GM10266 (cell line): ENCODE results near the gene RNF145.
"Not testable (repeated sequence)": the region's sequence is repeated elsewhere in the genome, so short reads cannot be mapped to it uniquely, and the experiment has no call there.

ENCODE experiments used
- DNase-seq: peaks from one replicate; pipeline ENCODE4 v3.0.0; 2012; ENCODE audit errors: extremely low spot score
- TF ChIP-seq, protein P1 (sequence below): IDR thresholded peaks from 2 replicates; pipeline ENCODE4 v1.5.1; 2012; ENCODE audit warnings: mild to moderate bottlenecking, low read depth; ENCODE audit not compliant: control insufficient read depth, insufficient read depth; ENCODE audit errors: missing control alignments

The RNF145 gene

DNA sequence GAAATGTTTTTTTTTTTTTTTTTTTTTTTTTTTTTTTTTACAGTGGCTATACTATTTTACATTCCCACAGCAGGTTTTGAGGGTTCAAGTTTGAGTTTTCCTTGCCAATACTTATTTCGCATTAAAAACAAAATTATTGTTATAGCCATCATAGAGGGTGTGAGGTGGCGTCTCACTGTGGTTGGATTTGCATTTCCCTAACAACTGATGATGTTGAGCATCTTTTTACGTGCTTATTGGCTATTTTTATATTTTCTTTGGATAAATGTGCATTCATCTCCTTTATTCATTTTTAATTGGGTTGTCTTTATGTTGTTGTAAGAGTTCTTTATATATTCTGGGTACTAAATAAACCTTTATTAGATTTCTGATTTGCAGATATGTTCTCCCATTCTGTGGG lies 34.8 kb upstream of the RNF145 start:
- TF ChIP-seq, protein P1, sequence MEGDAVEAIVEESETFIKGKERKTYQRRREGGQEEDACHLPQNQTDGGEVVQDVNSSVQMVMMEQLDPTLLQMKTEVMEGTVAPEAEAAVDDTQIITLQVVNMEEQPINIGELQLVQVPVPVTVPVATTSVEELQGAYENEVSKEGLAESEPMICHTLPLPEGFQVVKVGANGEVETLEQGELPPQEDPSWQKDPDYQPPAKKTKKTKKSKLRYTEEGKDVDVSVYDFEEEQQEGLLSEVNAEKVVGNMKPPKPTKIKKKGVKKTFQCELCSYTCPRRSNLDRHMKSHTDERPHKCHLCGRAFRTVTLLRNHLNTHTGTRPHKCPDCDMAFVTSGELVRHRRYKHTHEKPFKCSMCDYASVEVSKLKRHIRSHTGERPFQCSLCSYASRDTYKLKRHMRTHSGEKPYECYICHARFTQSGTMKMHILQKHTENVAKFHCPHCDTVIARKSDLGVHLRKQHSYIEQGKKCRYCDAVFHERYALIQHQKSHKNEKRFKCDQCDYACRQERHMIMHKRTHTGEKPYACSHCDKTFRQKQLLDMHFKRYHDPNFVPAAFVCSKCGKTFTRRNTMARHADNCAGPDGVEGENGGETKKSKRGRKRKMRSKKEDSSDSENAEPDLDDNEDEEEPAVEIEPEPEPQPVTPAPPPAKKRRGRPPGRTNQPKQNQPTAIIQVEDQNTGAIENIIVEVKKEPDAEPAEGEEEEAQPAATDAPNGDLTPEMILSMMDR = no peak

DNA sequence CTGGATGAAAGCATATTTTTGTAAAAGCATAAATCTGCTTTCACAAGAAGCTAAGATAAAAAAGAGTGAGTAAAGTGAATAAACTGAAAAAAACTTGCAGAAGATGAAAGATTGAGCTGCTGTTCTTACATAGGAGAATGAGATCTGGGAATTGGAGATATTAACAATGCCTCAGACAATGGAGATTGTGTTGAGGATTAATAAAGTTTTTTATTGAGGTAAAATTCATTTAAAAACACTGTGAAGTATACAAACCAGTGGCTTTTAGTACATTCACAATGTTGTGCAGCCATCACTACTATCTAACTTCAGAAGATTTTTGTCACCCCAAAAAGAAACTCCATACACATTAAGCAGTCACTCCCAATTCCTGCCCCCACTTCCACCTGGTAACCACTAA lies 34.0 kb upstream of the RNF145 start:
- TF ChIP-seq, protein P1 = no peak
- no peak for DNase-seq

More for the DNA sequence above, 34.8 kb upstream of the RNF145 start:
- no peak for DNase-seq

DNA sequence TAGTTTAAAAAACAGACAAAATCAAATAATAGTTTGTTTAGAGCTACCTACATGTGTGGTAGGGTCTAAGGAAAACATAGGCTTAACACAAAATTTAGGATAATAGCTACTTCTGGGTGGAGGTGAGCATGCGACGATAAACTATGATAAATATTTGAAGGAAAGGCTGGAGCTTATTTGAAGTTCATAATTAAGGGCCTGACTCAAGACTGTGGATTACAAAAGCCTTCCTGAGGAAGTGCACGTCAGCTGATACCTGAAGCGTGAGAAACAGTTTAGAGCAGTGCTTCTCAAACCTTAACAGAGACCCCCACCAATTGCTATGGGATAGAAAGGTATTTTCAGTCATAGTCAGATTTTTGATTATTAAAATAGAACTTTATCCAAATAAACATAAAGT lies 33.3 kb upstream of the RNF145 start:
- no peak for DNase-seq
- TF ChIP-seq, protein P1 = no peak

DNA sequence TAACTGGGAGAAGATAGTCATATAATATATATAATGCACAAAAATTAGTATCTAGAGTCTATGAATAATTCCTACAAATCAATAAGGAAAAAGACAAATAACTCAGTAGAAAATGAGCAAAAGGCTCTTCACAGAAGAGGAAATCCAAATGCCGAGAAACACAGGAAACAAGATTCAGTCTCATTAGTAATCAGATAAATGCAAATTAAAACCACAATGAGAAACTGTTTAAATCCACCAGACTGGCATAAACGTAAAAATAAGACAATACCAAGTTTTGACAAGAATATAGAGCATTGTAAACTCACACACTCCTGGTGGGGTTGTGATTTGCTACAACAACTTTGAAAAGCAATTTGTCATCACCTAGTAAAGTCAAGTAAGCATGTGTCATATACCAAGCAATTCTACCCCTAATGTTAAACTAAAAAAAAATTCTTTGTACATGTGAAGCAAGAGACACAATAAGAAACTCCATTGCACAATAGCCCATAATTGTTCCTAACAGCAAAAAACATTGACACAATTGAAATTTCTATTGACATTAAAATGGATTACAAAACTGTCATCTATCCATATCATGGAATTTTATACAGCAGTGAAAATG lies 32.7 kb upstream of the RNF145 start:
- no peak for DNase-seq
- TF ChIP-seq, protein P1 = no peak

DNA sequence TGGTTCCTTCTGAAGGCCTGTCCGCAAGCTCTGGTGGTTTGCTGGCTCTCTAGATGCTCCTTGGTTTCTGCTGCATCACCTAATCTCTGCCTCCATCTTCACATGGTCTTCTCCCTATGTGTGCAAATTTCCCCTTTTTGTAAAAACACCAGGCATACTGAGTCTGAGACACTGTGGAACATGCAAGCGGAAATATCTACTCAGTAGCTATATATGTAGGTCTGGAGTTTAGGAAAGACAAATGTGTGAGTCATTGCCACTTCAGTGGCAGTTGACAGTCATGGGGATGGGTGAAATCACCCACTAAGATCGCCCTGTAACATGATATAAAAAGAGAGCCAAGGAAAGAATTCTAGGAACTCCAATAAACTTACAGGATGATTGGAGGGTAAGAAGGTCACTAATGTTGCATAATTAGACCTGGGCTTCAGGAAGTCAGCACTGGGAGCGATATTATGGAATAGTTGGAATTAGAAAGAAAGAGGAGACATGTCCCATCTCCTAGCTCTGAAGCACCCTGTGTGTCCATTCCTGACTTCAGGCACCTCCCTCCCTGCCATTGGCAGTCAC lies 31.0 kb upstream of the RNF145 start:
- DNase-seq = no peak
- TF ChIP-seq, protein P1 = no peak

DNA sequence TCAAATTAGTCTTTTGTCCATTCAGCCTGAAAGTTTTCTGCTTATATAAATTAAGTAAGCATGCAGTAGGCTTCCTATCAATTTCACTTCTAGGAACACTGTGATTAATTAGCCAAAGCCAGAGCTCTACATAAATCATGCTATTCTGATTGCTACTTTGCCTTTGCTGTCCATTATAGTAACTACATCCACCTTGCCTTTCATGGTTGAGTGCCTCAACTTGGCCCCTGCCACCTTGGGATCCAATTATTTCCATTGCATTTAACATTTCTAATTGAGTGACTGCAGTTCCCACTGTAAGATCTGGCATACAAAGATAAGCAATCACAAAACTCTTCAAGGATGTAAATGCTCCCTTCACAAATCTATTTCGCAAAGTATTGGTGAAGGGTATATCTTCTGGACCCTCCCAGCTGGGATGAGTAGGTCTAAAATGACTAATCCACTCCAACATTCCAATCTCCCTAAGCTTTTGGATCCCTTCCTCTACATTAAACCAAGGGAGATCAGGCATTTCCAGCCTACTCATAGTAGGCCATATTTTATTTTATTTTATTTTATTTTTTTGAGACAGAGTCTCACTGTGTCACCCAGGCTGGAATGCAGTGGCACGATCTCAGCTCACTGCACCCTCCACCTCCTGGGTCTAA lies 26.6 kb upstream of the RNF145 start:
- DNase-seq = not testable (repeated sequence)

DNA sequence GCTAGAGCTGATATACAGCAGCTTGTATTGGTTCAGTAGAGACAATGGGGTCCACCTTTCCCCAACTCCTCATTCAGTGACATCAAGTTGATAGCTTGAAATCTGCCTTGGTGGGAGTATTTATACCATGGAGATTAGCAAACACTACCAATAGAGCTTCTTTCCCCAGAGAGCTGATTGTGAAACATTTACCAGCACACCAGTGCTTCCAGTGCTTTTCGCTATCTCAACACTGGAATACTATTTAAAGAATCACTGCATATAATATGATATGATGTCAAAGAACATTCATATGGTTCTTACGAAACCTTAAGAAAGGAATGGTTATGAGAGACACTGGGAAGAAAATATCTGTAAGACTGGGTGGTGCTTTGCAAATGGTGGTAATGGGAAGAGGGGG lies 21.8 kb upstream of the RNF145 start:
- TF ChIP-seq, protein P1 = no peak
- no peak for DNase-seq
